ENCODE measurements around the gene RAB11FIP3.

RAB11FIP3 gene

DNA sequence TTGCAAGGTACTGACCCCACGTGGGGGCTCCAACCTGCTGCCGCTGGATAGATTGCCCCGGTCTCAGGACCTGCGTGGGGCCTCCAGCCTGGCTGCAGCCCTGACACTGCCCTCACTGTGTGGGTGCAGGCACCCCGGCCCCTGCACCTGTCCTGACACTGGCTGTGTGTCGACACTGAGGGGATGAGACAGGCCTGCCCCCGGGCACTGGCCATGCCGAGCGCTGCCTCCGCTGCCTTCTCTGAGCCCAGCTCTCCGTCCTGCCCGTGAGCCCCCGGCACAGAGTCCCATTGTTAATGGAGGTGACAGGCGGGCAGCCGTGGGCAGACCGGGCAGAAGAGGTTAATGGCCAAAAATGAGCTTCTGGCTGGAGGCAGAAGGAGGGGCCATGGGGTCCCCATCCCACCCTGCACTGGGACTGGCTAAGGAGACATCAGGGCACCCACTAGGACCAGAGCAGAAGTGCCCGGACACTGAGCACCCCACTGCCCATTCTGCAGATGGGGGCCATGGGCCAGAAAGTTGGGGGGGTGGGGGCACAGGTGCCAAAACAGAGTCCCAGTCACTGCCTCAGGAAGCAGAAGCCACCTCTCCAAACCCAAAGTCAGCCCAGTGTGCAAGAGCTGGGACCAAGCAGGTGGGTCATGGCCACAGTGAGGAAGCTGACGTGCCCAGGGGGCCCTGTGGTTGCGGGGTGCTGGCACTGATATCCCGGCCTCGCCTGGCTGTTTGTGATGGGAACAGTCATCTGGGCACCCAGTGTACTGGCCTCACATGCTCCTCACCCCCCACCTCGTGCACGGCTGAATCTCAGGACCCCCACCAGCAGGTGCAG lies 132.2 kb downstream of the RAB11FIP3 start:
- no peak for DNase-seq (ENCODE audit: low read depth)
- TF ChIP-seq, protein P1, sequence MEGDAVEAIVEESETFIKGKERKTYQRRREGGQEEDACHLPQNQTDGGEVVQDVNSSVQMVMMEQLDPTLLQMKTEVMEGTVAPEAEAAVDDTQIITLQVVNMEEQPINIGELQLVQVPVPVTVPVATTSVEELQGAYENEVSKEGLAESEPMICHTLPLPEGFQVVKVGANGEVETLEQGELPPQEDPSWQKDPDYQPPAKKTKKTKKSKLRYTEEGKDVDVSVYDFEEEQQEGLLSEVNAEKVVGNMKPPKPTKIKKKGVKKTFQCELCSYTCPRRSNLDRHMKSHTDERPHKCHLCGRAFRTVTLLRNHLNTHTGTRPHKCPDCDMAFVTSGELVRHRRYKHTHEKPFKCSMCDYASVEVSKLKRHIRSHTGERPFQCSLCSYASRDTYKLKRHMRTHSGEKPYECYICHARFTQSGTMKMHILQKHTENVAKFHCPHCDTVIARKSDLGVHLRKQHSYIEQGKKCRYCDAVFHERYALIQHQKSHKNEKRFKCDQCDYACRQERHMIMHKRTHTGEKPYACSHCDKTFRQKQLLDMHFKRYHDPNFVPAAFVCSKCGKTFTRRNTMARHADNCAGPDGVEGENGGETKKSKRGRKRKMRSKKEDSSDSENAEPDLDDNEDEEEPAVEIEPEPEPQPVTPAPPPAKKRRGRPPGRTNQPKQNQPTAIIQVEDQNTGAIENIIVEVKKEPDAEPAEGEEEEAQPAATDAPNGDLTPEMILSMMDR (conservative IDR thresholded peaks at IDR 0.05; ENCODE audit: low read depth, low read length): no peak
- H3K4me3 ChIP-seq (ENCODE audit: low read length): no peak overlapping the region

GRCh38 chr16:558298-559020 lies 133.0 kb downstream of the RAB11FIP3 start:
- TF ChIP-seq, protein P1 (conservative IDR thresholded peaks at IDR 0.05; ENCODE audit: low read depth, low read length): no peak
- no peak overlapping the region for H3K4me3 ChIP-seq (ENCODE audit: low read length)
- no peak for DNase-seq (ENCODE audit: low read depth)

GRCh38 chr16:559021-559380 lies 133.6 kb downstream of the RAB11FIP3 start:
- TF ChIP-seq, protein P1 (conservative IDR thresholded peaks at IDR 0.05; ENCODE audit: low read depth, low read length): no peak
- DNase-seq (ENCODE audit: low read depth): no peak
- no peak overlapping the region for H3K4me3 ChIP-seq (ENCODE audit: low read length)

- TF ChIP-seq, protein P1 (conservative IDR thresholded peaks at IDR 0.05; ENCODE audit: low read depth, low read length): no peak
- no peak for DNase-seq (ENCODE audit: low read depth)
- H3K4me3 ChIP-seq (ENCODE audit: low read length): no peak overlapping the region
Measured at GRCh38 chr16:559411-560203, 134.2 kb downstream of the RAB11FIP3 start.

GRCh38 chr16:560204-560700 lies 134.8 kb downstream of the RAB11FIP3 start, which contains the start of gene PRR35:
Gene PRR35, plus strand, starts transcription at chr16:560394. Its CDS starts 2,901 bp downstream, at chr16:563295.
- DNase-seq (ENCODE audit: low read depth): no peak
- TF ChIP-seq, protein P1 (conservative IDR thresholded peaks at IDR 0.05; ENCODE audit: low read depth, low read length): no peak
- no peak within 1 kb of the TSS for H3K4me3 ChIP-seq (ENCODE audit: low read length)

DNA sequence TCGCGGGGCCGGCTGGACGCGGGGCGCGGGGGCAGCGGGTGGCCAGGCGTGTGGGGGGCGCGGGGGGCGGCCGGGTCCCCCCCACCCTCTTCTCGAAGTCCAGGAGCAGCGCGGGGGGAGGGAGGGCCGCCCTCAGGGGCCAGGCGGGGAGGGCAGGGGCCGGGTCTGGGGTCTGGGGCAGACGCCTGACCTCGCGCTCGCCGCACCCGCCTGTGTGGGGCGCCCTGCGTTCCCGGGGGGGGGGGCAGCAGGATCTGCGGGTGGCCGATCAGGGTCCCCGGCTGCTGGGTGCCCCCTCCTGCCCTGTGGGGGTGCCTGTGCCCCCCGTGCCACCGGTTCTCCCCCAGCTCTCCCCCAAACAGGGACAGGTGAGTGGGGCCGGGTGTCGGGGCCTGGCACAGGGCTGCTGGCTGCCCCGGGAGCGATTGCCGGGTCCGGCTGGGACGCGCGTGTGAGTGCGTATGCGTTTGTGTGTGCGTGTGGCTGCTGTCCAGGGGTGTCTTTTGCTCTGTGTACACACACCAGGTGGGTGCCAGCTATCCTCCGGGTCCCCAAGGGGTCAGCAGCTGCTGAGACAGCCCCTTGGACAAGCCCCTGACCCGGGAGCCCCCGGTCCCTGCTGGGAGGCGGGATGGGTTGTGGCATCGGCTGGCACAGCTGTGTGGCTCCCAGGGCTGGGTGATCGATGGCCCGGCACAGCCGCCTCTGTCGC lies 135.4 kb downstream of the RAB11FIP3 start:
- DNase-seq (ENCODE audit: low read depth): no peak
- no peak overlapping the region for H3K4me3 ChIP-seq (ENCODE audit: low read length)
- TF ChIP-seq, protein P1 (conservative IDR thresholded peaks at IDR 0.05; ENCODE audit: low read depth, low read length): no peak
